HG03108 (cell line): ENCODE results near the gene PGBD2.
"Not testable (repeated sequence)": the region's sequence is repeated elsewhere in the genome, so short reads cannot be mapped to it uniquely, and the experiment has no call there.

Experiments used
- ATAC-seq: cut with Tn5 transposase; IDR thresholded peaks from one replicate; pipeline ENCODE4 v1.9.1; 2021; ENCODE audit warnings: moderate library complexity; ENCODE audit not compliant: unreplicated experiment

The PGBD2 gene

GRCh38 chr1:248886237-248886895 lies 19.7 kb upstream of the PGBD2 start:
- no peak for ATAC-seq

DNA sequence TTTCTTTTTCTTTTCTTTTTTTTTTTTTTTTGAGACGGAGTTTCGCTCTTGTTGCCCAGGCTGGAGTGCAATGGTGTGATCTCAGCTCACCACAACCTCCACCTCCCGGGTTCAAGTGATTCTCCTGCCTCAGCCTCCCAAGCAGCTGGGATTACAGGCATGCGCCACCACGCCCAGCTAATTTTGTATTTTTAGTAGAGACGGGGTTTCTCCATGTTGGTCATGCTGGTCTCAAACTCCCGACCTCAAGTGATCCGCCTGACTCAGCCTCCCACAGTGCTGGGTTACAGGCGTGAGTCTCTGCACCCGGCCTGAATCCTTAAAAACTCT lies 16.2 kb upstream of the PGBD2 start:
- not testable (repeated sequence) for ATAC-seq

- ATAC-seq: no peak
Measured at GRCh38 chr1:248890549-248891498, 15.2 kb upstream of the PGBD2 start.

- ATAC-seq: no peak
Measured at GRCh38 chr1:248891758-248892157, 14.3 kb upstream of the PGBD2 start.

DNA sequence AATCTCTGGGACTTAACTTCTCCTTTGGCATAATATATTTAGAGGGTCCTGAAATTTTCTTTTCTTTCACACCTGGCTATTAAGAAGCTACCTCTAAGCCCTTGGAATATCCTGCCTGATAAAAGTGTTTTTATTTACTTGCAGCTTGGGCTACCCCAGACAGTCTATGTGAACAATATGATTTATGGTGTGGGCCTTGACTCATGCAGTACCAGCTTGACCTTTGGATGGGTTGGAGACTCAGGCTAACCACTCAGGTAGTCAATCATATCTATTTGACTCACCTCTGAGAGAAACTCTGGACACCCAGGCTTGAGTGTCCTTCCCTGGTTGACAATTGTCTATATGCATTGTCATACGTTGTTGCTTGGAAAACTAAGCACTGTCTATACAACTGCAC lies 13.4 kb upstream of the PGBD2 start:
- no peak for ATAC-seq

DNA sequence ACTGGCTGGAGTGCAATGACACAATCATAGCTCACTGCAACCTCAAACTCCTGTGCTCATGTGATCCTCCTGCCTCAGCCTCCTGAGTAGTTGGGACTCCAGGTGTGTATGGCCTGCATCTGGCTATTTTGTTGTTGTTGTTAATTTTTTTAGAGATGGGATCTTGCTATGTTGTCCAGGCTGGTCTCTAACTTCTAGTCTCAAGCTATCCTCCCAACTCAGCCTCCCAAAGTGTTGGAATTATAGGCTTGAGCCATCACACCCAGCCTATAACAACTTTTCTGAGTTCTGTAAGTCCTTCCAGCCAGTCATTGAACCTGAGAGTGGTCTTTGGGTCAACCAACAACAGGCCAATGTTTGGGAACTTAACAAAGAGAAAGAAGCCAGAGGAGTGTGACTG lies 11.2 kb upstream of the PGBD2 start:
- no peak for ATAC-seq

DNA sequence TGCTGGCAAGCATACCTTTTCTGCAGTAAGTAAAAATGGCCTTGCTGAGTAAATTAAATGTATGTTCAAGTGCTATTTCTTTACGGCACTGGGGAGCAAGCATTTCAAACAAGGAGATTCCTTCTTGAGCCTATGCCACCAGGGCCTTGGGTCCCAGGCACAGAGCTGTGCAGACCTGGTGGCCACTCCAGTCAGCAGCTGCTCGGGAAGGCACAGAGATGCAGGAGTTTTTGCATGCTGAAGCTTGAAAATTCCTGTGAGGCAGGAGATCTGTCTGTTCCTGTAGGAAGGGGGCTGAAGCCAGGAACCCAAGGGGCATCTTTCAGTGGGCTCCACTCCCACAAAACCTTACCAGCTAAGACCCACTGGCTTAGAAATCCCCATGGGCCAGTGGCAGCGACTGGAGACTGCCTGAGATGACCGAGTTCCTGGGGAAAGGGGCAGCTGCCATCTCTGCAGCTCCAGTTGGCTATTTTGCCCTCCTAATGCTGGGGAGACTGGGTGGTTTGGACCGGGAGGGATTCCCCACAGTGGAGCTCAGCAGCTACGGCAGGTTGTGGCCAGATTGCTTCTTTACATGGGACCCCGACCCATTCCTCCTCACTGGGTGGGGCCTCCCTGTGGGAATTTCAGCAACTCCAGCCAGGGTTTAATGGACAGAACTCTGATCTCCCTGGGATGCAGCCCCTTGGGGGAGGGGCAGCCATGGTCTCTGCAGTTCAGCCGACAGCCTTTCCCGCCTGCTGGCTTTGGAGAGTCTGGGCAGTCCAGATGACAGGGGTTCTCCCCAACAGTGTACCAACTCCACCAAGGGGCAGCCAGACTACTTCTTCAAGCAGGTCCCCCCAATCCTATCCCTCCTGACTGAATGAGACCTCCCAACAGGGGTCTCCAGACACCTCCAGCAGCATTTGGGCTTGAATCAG lies 8.4 kb upstream of the PGBD2 start:
- no peak for ATAC-seq

DNA sequence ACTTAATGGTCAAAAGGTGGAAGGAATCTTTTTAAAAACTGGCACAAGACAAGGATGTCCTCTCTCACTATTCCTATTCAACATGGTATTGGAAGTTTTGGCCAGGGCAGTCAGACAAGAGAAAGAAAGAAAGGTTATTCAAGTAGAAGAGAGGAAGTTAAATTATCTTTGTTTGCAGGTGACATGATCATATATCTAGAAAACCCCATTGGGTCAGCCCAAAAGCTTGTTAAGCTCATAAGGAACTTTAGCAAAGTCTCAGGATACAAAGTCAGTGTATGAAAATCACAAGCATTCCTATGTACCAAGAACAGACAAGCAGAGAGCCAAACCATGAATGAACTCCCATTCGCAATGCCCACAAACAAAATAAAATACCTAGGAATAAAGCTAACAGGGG lies 5.4 kb upstream of the PGBD2 start:
- no peak for ATAC-seq

DNA sequence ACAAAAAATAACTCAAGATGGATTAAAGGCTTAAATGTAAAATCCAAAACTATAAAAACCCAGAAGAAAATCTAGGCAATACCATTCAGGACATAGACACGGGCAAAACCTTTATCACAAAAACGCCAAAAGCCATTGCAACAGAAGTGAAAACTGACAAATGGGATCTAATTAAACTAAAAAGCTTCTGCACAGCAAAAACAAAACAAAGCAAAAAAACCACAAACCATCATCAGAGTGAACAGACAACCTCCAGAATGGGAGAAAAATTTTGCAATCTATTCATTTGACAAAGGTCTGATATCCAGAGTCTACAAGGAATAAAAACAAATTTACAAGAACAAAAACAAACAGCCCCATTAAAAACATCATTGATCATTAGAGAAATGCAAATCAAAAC lies 4.5 kb upstream of the PGBD2 start:
- ATAC-seq: no peak

DNA sequence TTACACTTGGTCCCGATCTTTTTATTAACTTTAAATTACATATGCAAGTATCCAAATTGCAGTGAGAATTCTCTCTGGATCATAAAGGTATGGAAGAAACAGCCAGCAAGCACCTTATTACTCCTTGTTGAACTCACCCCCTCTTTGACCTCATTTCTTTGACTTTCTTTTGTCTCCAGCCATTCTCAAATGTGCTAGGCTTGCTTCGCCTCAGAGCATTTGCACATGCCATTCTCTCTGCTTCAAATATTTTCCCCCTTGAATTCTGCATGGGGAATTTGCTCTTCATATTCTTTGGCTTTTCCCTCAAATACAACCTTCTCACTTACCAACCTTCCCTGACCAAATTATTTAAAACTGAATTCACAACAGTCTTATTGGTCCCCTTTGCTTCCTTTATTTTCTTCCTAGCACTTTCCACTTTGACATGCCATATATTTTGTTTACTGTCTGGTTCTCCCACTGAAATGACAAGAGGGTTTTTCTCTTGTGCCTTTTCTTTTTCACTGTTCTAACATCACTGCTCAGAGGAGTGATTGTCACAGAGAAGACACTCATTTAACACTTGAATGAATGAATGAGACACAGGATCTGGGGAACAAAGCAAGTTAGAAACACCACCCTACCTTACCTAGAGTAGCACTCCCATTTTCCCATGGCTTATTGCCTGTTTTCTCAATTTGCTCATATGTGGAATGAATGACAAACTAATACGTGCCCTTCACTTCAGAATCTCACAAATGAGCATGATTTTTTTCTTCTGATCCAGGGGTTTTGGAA lies 1.4 kb upstream of the PGBD2 start:
- no peak for ATAC-seq

DNA sequence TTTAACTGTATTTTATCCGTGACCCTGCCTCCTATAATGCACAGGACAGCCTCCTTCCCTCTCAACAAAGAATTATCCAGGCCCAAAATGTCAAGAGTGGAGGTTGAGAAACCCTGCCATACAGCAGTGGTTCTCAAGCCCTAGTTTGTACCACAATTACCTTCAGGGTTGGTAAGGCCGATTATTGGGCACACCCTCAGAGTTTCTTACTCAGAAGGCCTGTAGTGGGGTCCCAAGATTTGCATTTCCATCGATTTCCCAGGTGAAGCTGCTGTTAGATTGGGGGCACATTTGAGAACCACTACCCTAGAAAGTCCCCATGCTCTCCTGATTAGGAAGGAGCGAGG lies 400 bp upstream of the PGBD2 start:
- ATAC-seq: no peak

DNA sequence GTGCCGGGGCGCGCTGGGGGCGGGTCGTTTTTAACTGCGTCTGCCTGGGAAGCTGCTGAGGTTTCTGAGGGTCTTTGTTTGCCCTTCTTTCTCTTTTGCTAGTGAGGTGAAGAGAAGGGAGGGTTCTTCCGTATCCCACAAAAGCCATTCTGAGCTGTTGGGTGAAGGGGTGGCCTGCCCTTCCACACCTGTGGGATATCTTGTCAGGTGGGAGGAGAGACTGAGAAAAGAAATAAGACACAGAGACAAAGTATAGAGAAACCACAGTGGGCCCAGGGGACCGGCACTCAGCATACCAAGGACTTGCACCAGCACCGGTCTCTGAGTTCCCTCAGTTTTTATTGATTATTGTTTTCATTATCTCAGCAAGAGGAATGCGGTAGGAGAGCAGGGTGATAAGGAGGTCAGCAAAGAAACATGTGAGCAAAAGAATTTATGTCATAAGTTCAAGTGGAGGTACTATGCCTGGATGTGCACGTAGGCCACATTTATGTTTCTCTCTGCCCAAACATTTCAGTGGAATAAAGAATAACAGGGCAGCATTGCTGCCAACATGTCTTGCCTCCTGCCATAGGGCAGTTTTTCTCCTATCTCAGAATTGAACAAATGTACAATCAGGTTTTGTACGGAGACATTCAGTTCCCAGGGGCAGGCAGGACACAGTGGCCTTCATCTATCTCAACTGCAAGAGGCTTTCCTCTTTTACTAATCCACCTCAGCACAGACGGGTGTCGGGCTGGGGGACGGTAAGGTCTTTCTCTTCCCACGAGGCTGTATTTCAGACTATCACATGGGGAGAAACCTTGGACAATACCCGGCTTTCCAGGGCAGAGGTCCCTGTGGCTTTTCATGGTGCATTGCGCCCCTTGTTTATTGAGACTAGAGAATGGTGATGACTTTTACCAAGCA lies 972 bp downstream of the PGBD2 start:
- ATAC-seq: peak; percentile 11

DNA sequence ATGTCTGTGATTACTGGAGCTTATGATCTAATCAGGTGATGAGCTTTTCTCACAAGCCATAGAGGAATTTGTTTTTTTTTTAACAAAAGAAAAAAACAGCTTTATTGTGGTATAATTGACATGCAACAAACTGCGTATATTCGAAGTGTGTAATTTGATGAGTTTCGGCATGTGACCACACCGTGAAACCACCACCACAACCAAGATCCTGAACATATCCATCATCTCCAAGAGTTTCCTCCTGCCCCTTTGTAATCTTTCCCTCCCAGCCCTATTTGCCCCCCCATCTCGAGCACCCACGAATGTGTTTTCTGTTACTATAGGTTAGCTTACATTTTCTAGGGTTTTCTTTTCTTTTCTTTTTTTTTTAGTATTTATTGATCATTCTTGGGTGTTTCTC lies 4.7 kb downstream of the PGBD2 start:
- no peak for ATAC-seq

DNA sequence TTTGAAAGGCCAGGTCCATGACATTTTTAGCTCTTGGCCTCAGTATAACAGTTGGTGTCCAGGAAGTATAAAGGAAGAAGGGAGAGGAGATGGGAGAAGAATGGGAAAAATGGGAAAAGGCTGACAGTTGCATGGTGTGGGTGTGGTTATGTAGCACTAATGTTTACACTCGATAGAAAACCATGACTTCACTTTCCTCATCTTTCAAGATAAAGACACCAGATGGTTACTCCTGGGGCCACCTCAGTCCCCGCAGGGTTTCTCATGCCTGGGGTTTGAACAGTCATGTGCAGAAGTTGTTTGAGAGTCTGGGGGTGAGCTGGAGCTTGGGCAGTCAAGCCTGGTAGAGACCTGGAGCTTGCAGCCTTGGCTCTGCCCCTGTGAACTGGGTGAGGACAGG lies 7.9 kb downstream of the PGBD2 start:
- ATAC-seq: no peak

DNA sequence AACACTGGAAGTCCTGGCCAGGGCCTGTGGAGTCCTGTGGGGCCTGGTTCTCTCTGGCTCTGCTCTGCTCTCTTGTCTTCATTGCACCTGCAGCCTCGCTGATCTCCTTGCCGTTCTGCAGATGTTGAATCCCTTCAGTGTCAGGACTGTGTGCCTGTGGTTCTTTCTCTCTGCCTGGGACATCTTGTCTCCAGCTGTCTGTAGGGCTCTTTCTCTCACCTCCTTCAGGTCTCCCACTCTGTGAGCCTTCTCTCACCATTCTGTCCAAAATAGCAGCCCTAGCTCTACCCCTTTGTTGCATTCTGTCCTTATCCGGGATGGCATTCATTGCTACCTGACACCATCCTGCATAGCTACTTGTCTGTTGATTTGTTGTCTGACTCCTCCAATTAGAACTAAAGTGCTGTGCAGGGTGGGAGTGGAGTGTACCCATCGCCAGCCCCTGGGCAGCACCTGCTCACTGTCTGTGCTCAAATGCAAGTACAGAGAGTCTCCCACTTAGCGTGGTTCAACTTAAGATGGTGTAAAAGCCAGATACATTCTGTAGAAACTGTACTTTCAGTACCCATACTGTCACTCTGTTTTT lies 8.9 kb downstream of the PGBD2 start:
- no peak for ATAC-seq

- ATAC-seq: no peak
Measured at GRCh38 chr1:248918131-248918530, 12.1 kb downstream of the PGBD2 start.

DNA sequence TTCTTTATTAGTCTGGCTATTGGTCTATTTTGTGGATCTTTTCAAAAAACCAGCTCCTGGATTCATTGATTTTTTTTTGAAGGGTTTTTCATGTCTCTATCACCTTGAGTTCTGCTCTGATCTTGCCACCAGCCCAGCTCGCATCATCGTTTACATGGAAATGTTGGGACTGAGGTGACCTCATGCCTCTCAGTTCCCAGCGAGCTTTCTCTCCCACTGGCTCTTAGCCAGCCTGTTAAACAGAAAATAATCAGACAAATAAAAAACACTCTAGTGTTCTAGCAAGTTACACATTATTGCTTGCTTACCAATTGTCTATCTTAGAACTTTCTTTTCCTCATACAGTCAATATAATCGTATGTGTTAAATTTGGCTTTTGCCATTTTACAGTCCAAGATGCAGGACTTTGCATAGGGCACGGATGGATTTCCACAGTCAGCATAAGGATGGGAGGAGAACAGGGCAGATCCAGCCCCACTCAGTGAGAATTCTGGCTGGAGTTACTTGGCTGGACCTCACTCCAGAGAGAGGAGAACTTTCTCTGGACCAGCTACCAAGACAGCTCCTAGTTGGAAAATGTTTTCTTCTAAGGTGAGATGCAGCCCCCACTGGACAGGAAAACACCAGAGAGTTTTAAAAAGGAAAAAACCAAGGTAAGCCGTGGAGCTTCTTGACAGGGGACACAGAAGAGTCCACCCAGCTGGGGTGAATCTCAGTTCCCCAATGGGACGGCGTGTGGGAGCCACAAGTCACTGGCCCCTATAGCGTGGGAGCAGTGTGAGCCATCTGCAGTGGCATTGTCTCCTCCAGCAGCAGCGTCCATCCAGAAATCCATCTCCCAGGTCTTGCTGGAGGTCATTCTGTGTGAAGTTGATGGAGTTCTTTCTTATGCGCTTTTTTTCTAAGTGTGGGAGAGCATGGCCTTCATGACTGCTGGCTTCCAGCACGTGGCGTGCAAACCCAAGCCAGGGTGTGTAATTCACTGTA lies 17.6 kb downstream of the PGBD2 start:
- ATAC-seq: no peak
